WTC11 (cell line): Measurements from ENCODE around the gene IGFL1.

Source experiments
- ATF2 ChIP-seq: sonication (generic); formaldehyde crosslinking; IDR thresholded peaks from 2 replicates; pipeline ENCODE4 v1.8.1; 2022; ENCODE audit warnings: low read depth, missing genetic modification reagents, borderline replicate concordance
- CBFB ChIP-seq: sonication (generic); formaldehyde crosslinking; IDR thresholded peaks from 2 replicates; pipeline ENCODE4 v1.8.1; 2022; ENCODE audit warnings: mild to moderate bottlenecking, low read depth, missing genetic modification reagents
- CTCF ChIP-seq: fragments of 200-600 bp; IDR thresholded peaks from 2 replicates; pipeline ENCODE4 v1.8.0; 2022; ENCODE audit warnings: antibody characterized with exemption
- MAX ChIP-seq: sonication (generic); formaldehyde crosslinking; IDR thresholded peaks from 2 replicates; pipeline ENCODE4 v1.8.0; 2022; ENCODE audit warnings: mild to moderate bottlenecking, missing genetic modification reagents
- MLX ChIP-seq: sonication (generic); formaldehyde crosslinking; IDR thresholded peaks from 2 replicates; pipeline ENCODE4 v1.8.1; 2023; ENCODE audit warnings: mild to moderate bottlenecking, missing genetic modification reagents, moderate library complexity
- MYBL2 ChIP-seq: sonication (generic); formaldehyde crosslinking; IDR thresholded peaks from 2 replicates; pipeline ENCODE4 v1.8.1; 2023; ENCODE audit warnings: mild to moderate bottlenecking, moderate library complexity, missing genetic modification reagents
- PRRX2 ChIP-seq: fragments of 250-450 bp; sonication (Bioruptor Pico); IDR thresholded peaks from 2 replicates; pipeline ENCODE4 v1.8.0; 2021; ENCODE audit warnings: mild to moderate bottlenecking
- SMAD3 ChIP-seq: sonication (generic); formaldehyde crosslinking; IDR thresholded peaks from 2 replicates; pipeline ENCODE4 v1.8.0; 2022; ENCODE audit warnings: missing genetic modification reagents, mild to moderate bottlenecking, borderline replicate concordance
- TEAD4 ChIP-seq: sonication (generic); formaldehyde crosslinking; IDR thresholded peaks from 2 replicates; pipeline ENCODE4 v1.8.0; 2022; ENCODE audit warnings: mild to moderate bottlenecking, missing genetic modification reagents
- USF2 ChIP-seq: sonication (generic); formaldehyde crosslinking; IDR thresholded peaks from 2 replicates; pipeline ENCODE4 v1.8.1; 2023; ENCODE audit warnings: mild to moderate bottlenecking, missing genetic modification reagents, moderate library complexity
- ZNF138 ChIP-seq: sonication (generic); formaldehyde crosslinking; conservative IDR thresholded peaks from 2 replicates; pipeline ENCODE4 v1.8.1; 2022; ENCODE audit warnings: mild to moderate bottlenecking, moderate library complexity, missing genetic modification reagents
- TF ChIP-seq, protein P1 (sequence below): fragments of 250-450 bp; sonication (Bioruptor Pico); IDR thresholded peaks from 2 replicates; pipeline ENCODE4 v1.9.0; 2021; ENCODE audit warnings: mild to moderate bottlenecking, borderline replicate concordance

DNA sequence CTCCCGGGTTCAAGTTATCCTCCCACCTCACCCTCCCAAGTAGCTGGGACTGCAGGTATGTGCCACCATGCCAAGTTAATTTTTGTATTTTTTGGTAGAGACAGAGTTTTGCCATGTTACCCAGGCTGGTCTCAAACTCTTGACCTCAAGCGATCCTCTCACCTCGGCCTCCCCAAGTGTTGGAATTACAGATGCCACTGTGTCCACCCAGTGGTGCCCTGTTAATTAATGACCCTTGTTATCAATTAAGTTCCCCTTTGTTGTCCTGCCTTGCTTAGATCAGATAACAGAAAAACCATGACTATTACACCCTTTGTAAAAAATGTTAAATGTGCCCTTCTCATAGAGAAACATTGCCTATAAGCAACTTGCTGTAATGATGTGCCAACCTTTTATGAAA, 34.4 kb upstream of the IGFL1 start:
- TF ChIP-seq MYBL2 (CRISPR knock-in tag) (no peak), CTCF (no peak), PRRX2 (CRISPR knock-in tag) (no peak), MAX (CRISPR knock-in tag) (no peak), SMAD3 (CRISPR knock-in tag) (no peak), USF2 (CRISPR knock-in tag) (no peak), ZNF138 (no peak), TEAD4 (CRISPR knock-in tag) (no peak), CBFB (CRISPR knock-in tag) (no peak), MLX (CRISPR knock-in tag) (no peak), ATF2 (CRISPR knock-in tag) (no peak)
- TF ChIP-seq, protein P1, sequence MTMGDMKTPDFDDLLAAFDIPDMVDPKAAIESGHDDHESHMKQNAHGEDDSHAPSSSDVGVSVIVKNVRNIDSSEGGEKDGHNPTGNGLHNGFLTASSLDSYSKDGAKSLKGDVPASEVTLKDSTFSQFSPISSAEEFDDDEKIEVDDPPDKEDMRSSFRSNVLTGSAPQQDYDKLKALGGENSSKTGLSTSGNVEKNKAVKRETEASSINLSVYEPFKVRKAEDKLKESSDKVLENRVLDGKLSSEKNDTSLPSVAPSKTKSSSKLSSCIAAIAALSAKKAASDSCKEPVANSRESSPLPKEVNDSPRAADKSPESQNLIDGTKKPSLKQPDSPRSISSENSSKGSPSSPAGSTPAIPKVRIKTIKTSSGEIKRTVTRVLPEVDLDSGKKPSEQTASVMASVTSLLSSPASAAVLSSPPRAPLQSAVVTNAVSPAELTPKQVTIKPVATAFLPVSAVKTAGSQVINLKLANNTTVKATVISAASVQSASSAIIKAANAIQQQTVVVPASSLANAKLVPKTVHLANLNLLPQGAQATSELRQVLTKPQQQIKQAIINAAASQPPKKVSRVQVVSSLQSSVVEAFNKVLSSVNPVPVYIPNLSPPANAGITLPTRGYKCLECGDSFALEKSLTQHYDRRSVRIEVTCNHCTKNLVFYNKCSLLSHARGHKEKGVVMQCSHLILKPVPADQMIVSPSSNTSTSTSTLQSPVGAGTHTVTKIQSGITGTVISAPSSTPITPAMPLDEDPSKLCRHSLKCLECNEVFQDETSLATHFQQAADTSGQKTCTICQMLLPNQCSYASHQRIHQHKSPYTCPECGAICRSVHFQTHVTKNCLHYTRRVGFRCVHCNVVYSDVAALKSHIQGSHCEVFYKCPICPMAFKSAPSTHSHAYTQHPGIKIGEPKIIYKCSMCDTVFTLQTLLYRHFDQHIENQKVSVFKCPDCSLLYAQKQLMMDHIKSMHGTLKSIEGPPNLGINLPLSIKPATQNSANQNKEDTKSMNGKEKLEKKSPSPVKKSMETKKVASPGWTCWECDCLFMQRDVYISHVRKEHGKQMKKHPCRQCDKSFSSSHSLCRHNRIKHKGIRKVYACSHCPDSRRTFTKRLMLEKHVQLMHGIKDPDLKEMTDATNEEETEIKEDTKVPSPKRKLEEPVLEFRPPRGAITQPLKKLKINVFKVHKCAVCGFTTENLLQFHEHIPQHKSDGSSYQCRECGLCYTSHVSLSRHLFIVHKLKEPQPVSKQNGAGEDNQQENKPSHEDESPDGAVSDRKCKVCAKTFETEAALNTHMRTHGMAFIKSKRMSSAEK (CRISPR knock-in tag): no peak
